ENCODE measurements around the gene POLR1C.
"Not testable (repeated sequence)": the region's sequence is repeated elsewhere in the genome, so short reads cannot be mapped to it uniquely, and the experiment has no call there.

The POLR1C gene

GRCh38 chr6:43511824-43512415, 5.0 kb upstream of the POLR1C start:
- no peak for FAIRE-seq

- no peak for FAIRE-seq
These were observed 1.1 kb upstream of the POLR1C start for GRCh38 chr6:43515808-43516207.

DNA sequence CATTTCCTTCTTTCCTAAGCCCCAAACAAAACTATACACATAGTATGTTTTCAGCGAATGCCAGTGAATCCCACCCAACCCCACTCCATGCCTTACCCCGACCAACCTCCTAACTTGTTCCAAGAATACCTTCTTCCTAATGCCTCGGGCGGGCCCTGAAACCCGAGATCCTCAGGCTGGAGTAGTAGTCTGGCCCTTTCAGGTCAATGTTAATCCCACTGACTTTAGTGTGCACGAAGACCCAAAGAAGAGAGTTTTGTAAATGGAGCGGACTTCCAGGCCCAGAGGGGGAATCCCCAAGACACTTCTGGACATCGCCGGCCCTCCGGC, 557 bp upstream of the POLR1C start:
- FAIRE-seq = no peak

DNA sequence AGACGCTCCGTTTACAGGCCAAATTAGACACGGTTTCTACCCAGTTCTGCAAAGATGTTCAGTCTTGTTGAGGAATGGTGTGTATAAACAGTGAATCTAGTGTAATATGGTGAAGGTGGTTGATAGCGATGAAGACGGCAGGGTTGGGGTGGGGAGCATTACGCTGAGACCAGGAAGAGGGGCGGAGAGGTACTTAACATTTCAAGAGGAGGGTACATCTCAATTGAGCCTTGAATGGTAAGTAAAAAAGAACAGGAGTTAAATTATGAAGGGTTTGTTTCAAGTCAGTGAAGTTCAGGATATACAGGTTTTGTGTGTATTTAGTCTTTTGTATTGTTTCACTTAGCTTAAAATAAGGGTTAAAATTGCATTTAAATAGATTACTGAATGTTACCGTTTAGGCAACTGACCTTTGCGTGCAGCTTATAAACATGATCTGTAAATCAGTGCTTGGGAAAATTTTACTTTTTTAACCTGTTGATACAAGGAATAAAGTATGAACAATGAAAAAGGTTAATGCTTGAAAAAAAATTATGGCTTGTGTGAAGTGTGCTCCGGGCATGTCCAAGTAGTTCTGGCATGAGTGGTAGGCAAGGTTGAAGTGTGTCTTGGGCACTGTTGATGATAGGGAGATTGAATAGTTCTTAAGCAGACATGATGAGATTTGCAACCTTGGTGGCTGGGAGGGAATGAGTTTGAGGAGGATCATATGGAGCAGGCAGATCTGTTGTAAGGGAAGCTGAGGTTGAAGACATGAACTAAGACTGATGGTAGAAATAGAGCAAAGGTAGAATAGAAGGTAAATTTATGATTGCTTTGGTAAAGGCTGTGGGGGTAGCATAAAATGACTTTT, 842 bp downstream of the POLR1C start:
- FAIRE-seq = no peak

GRCh38 chr6:43520097-43520496, 3.2 kb downstream of the POLR1C start:
- FAIRE-seq = no peak

DNA sequence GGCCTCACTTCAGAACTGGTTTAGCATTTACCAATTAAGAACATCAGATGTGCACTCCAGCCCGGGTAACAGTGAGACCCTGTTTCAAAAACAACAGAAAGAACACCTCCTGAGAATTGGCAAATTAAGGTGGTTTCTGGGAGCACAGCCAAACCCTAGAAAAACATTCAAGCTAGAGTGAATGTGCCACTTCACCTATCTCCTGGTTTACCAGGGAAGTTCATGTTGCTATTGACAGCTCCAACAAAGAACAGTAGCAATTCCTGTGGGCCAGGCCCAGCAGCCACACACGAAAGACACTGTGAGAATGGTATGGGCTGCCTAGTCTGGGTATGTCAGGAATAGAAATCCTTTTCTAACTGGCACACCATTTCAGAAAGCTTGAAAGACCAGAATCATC, 4.9 kb downstream of the POLR1C start:
- FAIRE-seq = no peak

- FAIRE-seq = no peak
These were observed 5.8 kb downstream of the POLR1C start for GRCh38 chr6:43522547-43523261.

GRCh38 chr6:43523284-43523683, 6.4 kb downstream of the POLR1C start:
- no peak for FAIRE-seq

DNA sequence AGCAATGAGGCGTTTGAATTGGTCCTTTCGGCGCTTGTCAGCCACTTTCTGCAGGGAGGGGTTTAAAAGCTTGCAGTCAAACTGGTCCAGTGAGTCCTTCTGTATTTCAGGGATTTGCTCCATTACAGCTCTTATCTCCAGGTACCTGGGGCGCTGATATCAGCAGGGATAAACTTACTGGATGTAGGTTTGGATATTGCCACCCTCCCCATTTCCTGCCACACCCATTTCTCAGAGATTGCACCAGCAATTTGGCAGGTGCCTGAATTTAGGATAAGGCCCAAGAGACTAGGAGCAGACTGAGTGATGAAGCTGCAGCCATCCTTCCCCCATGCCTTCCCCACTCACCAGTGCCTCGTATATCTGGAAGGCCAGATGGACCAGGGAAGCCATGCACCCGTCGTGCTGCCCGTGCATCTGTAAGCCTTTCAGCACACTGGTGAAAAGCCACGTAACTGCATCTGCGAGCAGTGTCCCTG, 7.6 kb downstream of the POLR1C start:
- no peak for FAIRE-seq

DNA sequence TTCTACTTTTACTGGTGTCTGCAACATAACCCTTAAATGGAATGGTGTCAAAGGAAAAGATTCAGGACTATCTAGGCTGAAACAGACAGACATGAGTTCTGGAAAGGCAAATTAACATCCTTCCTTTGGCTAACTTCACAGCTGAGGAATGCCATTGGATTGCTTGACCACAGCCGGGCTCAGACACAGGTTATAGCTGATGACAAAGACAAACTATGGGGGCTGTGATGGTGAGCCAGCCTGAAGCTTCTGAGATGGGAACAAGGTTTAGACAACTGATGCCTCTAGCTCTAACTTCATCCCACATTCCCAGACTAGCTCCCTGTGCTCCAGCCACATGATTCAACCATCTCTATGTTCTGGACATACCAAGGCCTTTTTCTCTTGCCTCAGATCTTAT, 15.3 kb downstream of the POLR1C start:
- no peak for FAIRE-seq

GRCh38 chr6:43538986-43539385, 22.1 kb downstream of the POLR1C start:
- FAIRE-seq = not testable (repeated sequence)

- not testable (repeated sequence) for FAIRE-seq
These were observed 22.5 kb downstream of the POLR1C start for GRCh38 chr6:43539409-43539808.

- no peak for FAIRE-seq
These were observed 23.6 kb downstream of the POLR1C start for GRCh38 chr6:43540507-43540906.

DNA sequence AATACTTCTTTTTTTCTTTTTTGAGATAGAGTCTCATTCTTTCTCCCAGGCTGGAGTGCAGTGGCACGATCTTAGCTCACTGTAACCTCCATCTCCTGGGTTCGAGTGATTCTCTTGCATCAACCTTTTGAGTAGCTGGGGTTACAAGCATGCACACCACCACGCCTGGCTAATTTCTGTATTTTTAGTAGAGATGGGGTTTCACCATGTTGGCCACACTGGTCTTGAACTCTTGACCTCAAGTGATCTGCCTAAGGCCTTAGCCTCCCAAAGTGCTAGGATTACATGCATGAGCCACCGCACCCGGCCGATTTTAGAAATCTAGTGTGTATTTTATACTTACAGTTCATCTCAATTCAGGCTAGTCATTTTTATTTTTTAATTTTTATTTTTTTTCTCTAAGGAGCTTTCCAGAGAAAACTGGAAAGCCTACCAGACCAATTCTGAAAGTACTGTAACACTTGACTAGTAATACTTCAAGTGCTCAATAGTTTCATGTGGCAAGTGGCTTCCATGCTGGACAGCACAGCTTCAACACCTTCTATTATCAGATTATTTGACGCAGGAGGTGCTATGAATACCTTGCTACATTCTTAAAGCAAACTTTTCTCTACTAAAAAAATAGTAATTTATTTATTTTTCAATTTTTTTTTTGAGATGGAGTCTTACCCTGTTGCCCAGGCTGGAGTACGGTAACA, 25.0 kb downstream of the POLR1C start:
- no peak for FAIRE-seq

GRCh38 chr6:43544461-43544860, 27.6 kb downstream of the POLR1C start:
- no peak for FAIRE-seq

DNA sequence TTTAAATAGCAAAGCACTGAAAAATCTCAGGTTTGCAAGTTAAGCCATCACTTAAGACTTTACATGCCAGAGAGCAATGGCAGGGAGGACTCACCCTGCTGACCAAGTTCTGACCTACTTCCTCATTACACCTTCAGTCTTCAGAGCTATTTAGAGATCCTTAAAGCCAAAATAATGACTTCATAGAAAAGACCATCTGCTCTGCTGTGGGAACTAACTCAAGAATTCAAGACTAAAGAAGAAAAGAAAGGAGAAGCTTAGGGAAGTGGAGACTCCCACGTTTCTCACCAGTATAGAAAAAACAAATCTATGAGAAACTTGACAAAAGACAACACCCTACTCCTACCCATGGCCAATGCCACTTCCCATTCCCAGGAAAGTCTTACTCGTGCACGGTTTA, 30.3 kb downstream of the POLR1C start:
- no peak for FAIRE-seq

DNA sequence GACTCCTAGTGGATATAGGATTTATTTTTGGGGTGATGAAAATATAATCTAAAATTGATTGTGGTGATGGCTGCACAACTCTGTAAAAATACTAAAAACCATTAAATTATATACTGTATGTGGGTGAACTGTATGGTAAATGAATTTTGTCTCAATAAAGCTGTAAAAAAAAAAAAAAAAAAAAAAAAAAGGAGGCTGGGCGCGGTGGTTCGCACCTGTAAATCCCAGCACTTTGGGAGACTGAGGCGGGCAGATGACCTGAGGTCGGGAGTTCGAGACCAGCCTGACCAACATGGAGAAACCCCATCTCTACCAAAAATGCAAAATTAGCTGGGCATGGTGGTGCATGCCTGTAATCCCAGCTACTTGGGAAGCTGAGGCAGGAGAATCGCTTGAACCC, 40.7 kb downstream of the POLR1C start:
- FAIRE-seq = not testable (repeated sequence)

DNA sequence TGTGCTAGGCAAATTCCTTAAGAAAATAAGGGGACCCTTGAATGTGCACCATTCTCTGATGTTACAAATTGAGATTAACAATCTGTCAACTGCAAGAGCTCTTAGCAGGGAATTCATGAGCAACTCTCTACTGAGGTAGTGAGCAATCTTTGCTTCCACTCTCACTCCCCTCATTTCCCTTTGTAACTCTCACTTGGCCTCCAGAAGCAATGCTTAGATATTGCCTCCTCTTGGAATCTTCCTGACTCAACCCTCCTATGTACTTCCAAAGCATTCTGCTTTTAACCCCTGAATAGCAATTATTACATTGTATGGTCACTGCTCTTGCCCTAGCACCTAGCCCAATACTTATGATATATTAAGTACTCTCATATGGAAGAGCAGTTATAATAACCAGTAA, 42.4 kb downstream of the POLR1C start:
- FAIRE-seq = no peak

DNA sequence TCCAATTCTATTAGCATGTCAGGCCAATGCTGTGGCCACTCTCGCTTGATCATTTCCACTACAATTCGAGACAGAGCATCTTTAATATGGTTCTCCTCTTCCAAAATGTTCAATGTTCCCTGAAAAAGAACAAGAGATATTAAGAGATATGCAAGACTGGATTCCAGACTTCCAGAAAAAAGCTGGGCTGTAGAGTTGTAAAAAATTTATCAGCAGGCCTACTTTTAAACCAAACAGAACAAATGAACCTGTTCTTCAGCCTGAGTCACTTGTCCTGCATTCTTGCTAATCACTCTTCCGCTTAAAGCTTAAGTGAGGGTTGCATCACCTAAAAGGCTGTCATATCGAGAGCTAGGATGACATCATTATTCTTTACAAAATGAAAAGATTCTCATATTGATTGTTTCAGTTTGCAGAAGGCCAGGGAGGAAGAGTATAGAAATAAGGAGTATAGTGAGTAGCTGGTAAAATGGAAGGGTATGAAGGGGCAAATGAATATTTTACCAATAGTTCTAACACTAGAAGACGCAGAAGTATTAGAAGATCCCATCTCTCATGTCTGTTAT, 54.1 kb downstream of the POLR1C start:
- FAIRE-seq = no peak

Measured in G401.6 (cell line).